IMR-90 (cell line): ENCODE measurements around the gene FAM149B1. TPM values are rescaled to one million over a fixed set of nuclear protein-coding genes. Genes with fewer than 3 reads are reported as not detected.

Experiments
- ATAC-seq: fragments of 200-7000 bp; cut with Tn5 transposase; 2 replicates; pipeline ENCODE4 v1.9.1; 2020; ENCODE audit warnings: low read depth, mild to moderate bottlenecking, moderate library complexity
- BruUV-seq: library from RNA; stranded (reverse); fragments of 400-500 nt; replicated peaks from 2 replicates; lab custom pipeline; 2021; lab: Mats Ljungman, UMichigan
- CTCF ChIA-PET: fragments of 300-600 bp; formaldehyde crosslinking; extraction: SDS; loops from one replicate; lab custom pipeline; 2021; ENCODE audit warnings: antibody characterized with exemption; lab: Yijun Ruan, JAX
- POLR2A ChIA-PET: fragments of 300-600 bp; sonication (Branson Sonifier 250); formaldehyde crosslinking; loops from one replicate; lab custom pipeline; 2022; ENCODE audit warnings: antibody characterized with exemption; ENCODE audit not compliant: unreplicated experiment; lab: Charles Lee
- DNase-seq: peaks from one replicate; pipeline ENCODE4 v3.0.0; 2013
- H2AFZ ChIP-seq: replicated peaks from 2 replicates; pipeline ENCODE3; 2013; ENCODE audit warnings: low read length, mild to moderate bottlenecking; ENCODE audit not compliant: poor library complexity
- H2AK5ac ChIP-seq: 2 replicates; pipeline ENCODE4 v1.6.1; 2013; ENCODE audit warnings: low read depth, low read length, inconsistent platforms
- H2AK9ac ChIP-seq: replicated peaks from 2 replicates; pipeline ENCODE3; 2013; ENCODE audit warnings: mild to moderate bottlenecking, low read depth, low read length, moderate library complexity; ENCODE audit not compliant: poor library complexity
- H2BK120ac ChIP-seq: 2 replicates; pipeline ENCODE4 v1.6.1; 2013; ENCODE audit warnings: low read depth, low read length, inconsistent platforms
- H2BK15ac ChIP-seq: 3 replicates; pipeline ENCODE4 v1.6.1; 2013; ENCODE audit warnings: low read depth, low read length, inconsistent platforms
- H2BK20ac ChIP-seq: 2 replicates; pipeline ENCODE4 v1.6.1; 2013; ENCODE audit warnings: low read depth, mild to moderate bottlenecking, inconsistent platforms, low read length, moderate library complexity
- H2BK5ac ChIP-seq: 2 replicates; pipeline ENCODE4 v1.6.1; 2013; ENCODE audit warnings: mild to moderate bottlenecking, low read depth, low read length, inconsistent platforms; ENCODE audit not compliant: poor library complexity, severe bottlenecking
- H3K14ac ChIP-seq: replicated peaks from 2 replicates; pipeline ENCODE4 v1.6.1; 2013; ENCODE audit warnings: low read depth, low read length, inconsistent platforms
- H3K18ac ChIP-seq: 2 replicates; pipeline ENCODE4 v1.6.1; 2013; ENCODE audit warnings: low read depth, low read length, control low read depth
- H3K23ac ChIP-seq: 2 replicates; pipeline ENCODE4 v1.6.1; 2013; ENCODE audit warnings: low read depth, low read length, inconsistent platforms
- H3K27ac ChIP-seq: 2 replicates; pipeline ENCODE4 v1.5.1; 2013; ENCODE audit warnings: mild to moderate bottlenecking, control low read depth, low read length; ENCODE audit not compliant: insufficient read depth
- H3K27me3 ChIP-seq: 2 replicates; pipeline ENCODE4 v1.6.1; 2013; ENCODE audit warnings: low read length; ENCODE audit not compliant: control insufficient read depth, insufficient read depth
- H3K36me3 ChIP-seq: 2 replicates; pipeline ENCODE4 v1.6.1; 2013; ENCODE audit warnings: low read length, mixed read lengths; ENCODE audit not compliant: control insufficient read depth, insufficient read depth
- H3K4ac ChIP-seq: 2 replicates; pipeline ENCODE4 v1.6.1; 2013; ENCODE audit warnings: low read depth, low read length, inconsistent platforms
- H3K4me1 ChIP-seq: 2 replicates; pipeline ENCODE4 v1.6.1; 2013; ENCODE audit warnings: low read length, mixed read lengths; ENCODE audit not compliant: control insufficient read depth, insufficient read depth
- H3K4me2 ChIP-seq: 2 replicates; pipeline ENCODE4 v1.6.1; 2013; ENCODE audit warnings: low read depth, mild to moderate bottlenecking, control low read depth, low read length, moderate library complexity
- H3K4me3 ChIP-seq: 2 replicates; pipeline ENCODE4 v1.5.1; 2013; ENCODE audit warnings: low read depth, mild to moderate bottlenecking, control low read depth, low read length, moderate library complexity; ENCODE audit not compliant: insufficient read depth
- H3K56ac ChIP-seq: 2 replicates; pipeline ENCODE4 v1.6.1; 2013; ENCODE audit warnings: low read length, inconsistent platforms; ENCODE audit not compliant: insufficient read depth; ENCODE audit errors: extremely low read depth
- H3K79me1 ChIP-seq, 2 experiments: 2 replicates each; pipeline ENCODE4 v1.6.1; 2013; ENCODE audit warnings: low read length in 2 of 2, inconsistent platforms in 1 of 2, low read depth in 1 of 2
- H3K9ac ChIP-seq: 2 replicates; pipeline ENCODE4 v1.6.1; 2013; ENCODE audit warnings: low read depth, low read length, control low read depth
- H3K9me1 ChIP-seq: 2 replicates; pipeline ENCODE4 v1.6.1; 2013; ENCODE audit warnings: low read length, inconsistent platforms; ENCODE audit not compliant: insufficient read depth
- H3K9me3 ChIP-seq: 2 replicates; pipeline ENCODE4 v1.6.1; 2013; ENCODE audit warnings: low read length; ENCODE audit not compliant: control insufficient read depth, insufficient read depth
- H4K20me1 ChIP-seq: 2 replicates; pipeline ENCODE4 v1.6.1; 2013; ENCODE audit warnings: low read length, inconsistent platforms; ENCODE audit not compliant: insufficient read depth
- H4K5ac ChIP-seq: 2 replicates; pipeline ENCODE4 v1.6.1; 2013; ENCODE audit warnings: mild to moderate bottlenecking, low read depth, low read length, control low read depth
- H4K8ac ChIP-seq, 2 experiments: 2 replicates each; pipeline ENCODE4 v1.6.1; 2013; ENCODE audit warnings: low read depth in 2 of 2, low read length in 2 of 2, control low read depth in 1 of 2, inconsistent platforms in 1 of 2
- H4K91ac ChIP-seq: 2 replicates; pipeline ENCODE4 v1.6.1; 2013; ENCODE audit warnings: low read depth, low read length, inconsistent platforms; ENCODE audit not compliant: insufficient read depth
- BHLHE40 ChIP-seq: fragments of 150-350 bp; IDR thresholded peaks from 2 replicates; pipeline ENCODE4 v1.6.1; 2016; ENCODE audit warnings: mild to moderate bottlenecking, low read depth, low read length
- CEBPB ChIP-seq: IDR thresholded peaks from 2 replicates; pipeline ENCODE4 v1.6.1; 2012; ENCODE audit warnings: low read depth, low read length, improper control_type of control experiment
- CHD1 ChIP-seq: IDR thresholded peaks from 2 replicates; pipeline ENCODE4 v1.6.1; 2012; ENCODE audit warnings: low read depth, low read length, improper control_type of control experiment
- FOS ChIP-seq: fragments of 150-350 bp; IDR thresholded peaks from 2 replicates; pipeline ENCODE4 v1.6.1; 2016; ENCODE audit warnings: low read depth, low read length
- MAFK ChIP-seq: IDR thresholded peaks from 2 replicates; pipeline ENCODE4 v1.6.1; 2012; ENCODE audit warnings: low read depth, low read length, improper control_type of control experiment
- MAZ ChIP-seq: IDR thresholded peaks from 2 replicates; pipeline ENCODE4 v1.6.1; 2012; ENCODE audit warnings: low read depth, mild to moderate bottlenecking, low read length, improper control_type of control experiment, moderate library complexity, borderline replicate concordance
- MXI1 ChIP-seq: IDR thresholded peaks from 2 replicates; pipeline ENCODE4 v1.6.1; 2012; ENCODE audit warnings: low read depth, mild to moderate bottlenecking, low read length, moderate library complexity, borderline replicate concordance
- NFE2L2 ChIP-seq: fragments of 150-350 bp; IDR thresholded peaks from 2 replicates; pipeline ENCODE4 v1.6.1; 2016; ENCODE audit warnings: low read depth, mild to moderate bottlenecking, low read length
- POLR2A ChIP-seq: IDR thresholded peaks from 2 replicates; pipeline ENCODE4 v1.6.1; 2012; ENCODE audit warnings: mild to moderate bottlenecking, low read depth, low read length
- RAD21 ChIP-seq: IDR thresholded peaks from 2 replicates; pipeline ENCODE4 v1.6.1; 2012; ENCODE audit warnings: low read length, improper control_type of control experiment
- RCOR1 ChIP-seq: IDR thresholded peaks from 2 replicates; pipeline ENCODE4 v1.6.1; 2012; ENCODE audit warnings: mild to moderate bottlenecking, low read length, improper control_type of control experiment; ENCODE audit not compliant: insufficient replicate concordance
- RFX5 ChIP-seq: IDR thresholded peaks from 2 replicates; pipeline ENCODE4 v1.8.0; 2012; ENCODE audit warnings: low read depth, mild to moderate bottlenecking, low read length, moderate library complexity
- SMC3 ChIP-seq: fragments of 150-350 bp; IDR thresholded peaks from 2 replicates; pipeline ENCODE4 v1.6.1; 2016; ENCODE audit warnings: low read depth, mild to moderate bottlenecking, antibody characterized with exemption, low read length, moderate library complexity
- WGBS, 2 experiments: methylation state at CpG; one replicate each; pipeline versions ENCODE4 v1.1.5 to v1.1.7; 2013; ENCODE audit warnings: missing lambda C conversion rate in 2 of 2; ENCODE audit not compliant: insufficient read length in 1 of 2; ENCODE audit errors: extremely low coverage in 2 of 2; 5-methylcytosine and 5-hydroxymethylcytosine counted together
- dilution Hi-C: fragments of 300-500 bp; cut with HindIII; formaldehyde crosslinking; loops from one replicate; pipeline ENCODE4 v1.14.3; 2018; ENCODE audit warnings: low sequenced_read_pairs; ENCODE audit not compliant: unreplicated experiment
- in situ Hi-C: fragments of 300-500 bp; cut with MboI; formaldehyde crosslinking; loops from 3 replicates; pipeline ENCODE4 v1.14.3; 2019; ENCODE audit warnings: low sequenced_read_pairs, inconsistent platforms, mixed read lengths
- intact Hi-C: fragments of 100-400 bp; cut with micrococcal nuclease; formaldehyde crosslinking; loops from 2 replicates; pipeline ENCODE4 v1.10.0; 2022
- polyA plus RNA-seq, 3 experiments: library from polyadenylated mRNA; depleted of rRNA; stranded (reverse); fragments of >200 nt; gene quantifications; 2 replicates each; pipeline ENCODE4 v1.2.3, GENCODE V29; 2012; ENCODE audit warnings: low replicate concordance in 1 of 3
- total RNA-seq: library from RNA; depleted of rRNA; stranded (reverse); fragments of >200 nt; gene quantifications from 2 replicates; pipeline ENCODE4 v1.2.3, GENCODE V29; 2012
- TF ChIP-seq, protein P1 (sequence below): fragments of 150-350 bp; IDR thresholded peaks from 2 replicates; pipeline ENCODE4 v1.6.1; 2017; ENCODE audit warnings: mild to moderate bottlenecking, antibody characterized with exemption, low read length, low read depth
- TF ChIP-seq, protein P2 (sequence below): conservative IDR thresholded peaks from 2 replicates; pipeline ENCODE4 v1.5.1; 2012; ENCODE audit warnings: mild to moderate bottlenecking, low read depth, low read length, improper control_type of control experiment
- TF ChIP-seq, protein P3 (sequence below): fragments of 150-350 bp; IDR thresholded peaks from 2 replicates; pipeline ENCODE4 v1.6.1; 2016; ENCODE audit warnings: low read depth, mild to moderate bottlenecking, low read length, moderate library complexity, borderline replicate concordance

The FAM149B1 gene
- total and polyA plus RNA-seq, 2 of the 4 experiments (the other 2 are of a cell fraction): 21.7 to 28.3 TPM

DNA sequence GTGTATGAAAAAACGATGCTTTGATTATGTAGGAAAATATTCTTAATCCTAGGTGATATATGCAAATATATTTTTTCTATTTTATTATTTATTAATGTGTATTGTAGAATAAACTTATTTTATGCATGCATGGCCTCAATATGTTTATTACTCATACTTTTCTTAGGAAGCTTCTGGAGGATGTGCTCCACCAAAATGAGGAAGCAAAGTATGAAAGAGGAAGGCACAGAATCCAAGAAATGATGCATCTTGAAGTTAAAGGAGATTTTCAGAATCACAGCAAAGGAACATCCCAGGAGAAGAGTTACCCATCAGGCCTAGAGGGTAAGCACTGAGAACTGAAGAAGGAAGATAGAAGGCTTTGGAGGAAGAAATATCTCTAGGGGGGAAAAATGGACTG is 119.5 kb downstream of the FAM149B1 start:
- Histone ChIP-seq H3K23ac (no peak overlapping the region), H3K9me3 (no peaks in the 10 kb centered on the region), H3K4me1 (no peaks in the 10 kb centered on the region), H4K20me1 (no peaks in the 10 kb centered on the region), H3K56ac (no peak overlapping the region), H2BK120ac (no peak overlapping the region), H2BK15ac (no peak overlapping the region), H3K4ac (no peak overlapping the region), H3K14ac (no peak overlapping the region), H3K4me2 (no peak overlapping the region), H3K36me3 (no peaks in the 10 kb centered on the region), H2AK9ac (no peak overlapping the region), H2AK5ac (no peak overlapping the region), H4K5ac (no peak overlapping the region), H2AFZ (no peak overlapping the region), H2BK5ac (no peak overlapping the region), H4K91ac (no peak overlapping the region), H4K8ac (no peak overlapping the region), H2BK20ac (no peak overlapping the region), H3K79me1 (no peaks in the 10 kb centered on the region), H3K4me3 (no peak overlapping the region), H3K9ac (no peak overlapping the region), H3K27me3 (peaks cover 5% of the 10 kb centered on the region; the same call in 1 of the 2 replicates), H3K9me1 (no peaks in the 10 kb centered on the region), H3K18ac (no peak overlapping the region), H3K27ac (no peak overlapping the region)
- no CpG with 5 or more reads among the region's 1 CpG for WGBS, 2 experiments
- in situ Hi-C loops (no loop called here), dilution Hi-C loops (no loop called here), intact Hi-C loops (no loop called here)
- ATAC-seq: no peak
- DNase-seq: no peak
- TF ChIP-seq CHD1 (no peak), POLR2A (no peak), MAZ (no peak), FOS (no peak), NFE2L2 (no peak), MXI1 (no peak), RCOR1 (no peak), BHLHE40 (no peak), MAFK (no peak), SMC3 (no peak), RFX5 (no peak), RAD21 (no peak), CEBPB (no peak)
- TF ChIP-seq, protein P1, sequence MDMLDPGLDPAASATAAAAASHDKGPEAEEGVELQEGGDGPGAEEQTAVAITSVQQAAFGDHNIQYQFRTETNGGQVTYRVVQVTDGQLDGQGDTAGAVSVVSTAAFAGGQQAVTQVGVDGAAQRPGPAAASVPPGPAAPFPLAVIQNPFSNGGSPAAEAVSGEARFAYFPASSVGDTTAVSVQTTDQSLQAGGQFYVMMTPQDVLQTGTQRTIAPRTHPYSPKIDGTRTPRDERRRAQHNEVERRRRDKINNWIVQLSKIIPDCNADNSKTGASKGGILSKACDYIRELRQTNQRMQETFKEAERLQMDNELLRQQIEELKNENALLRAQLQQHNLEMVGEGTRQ: no peak
- TF ChIP-seq, protein P2, sequence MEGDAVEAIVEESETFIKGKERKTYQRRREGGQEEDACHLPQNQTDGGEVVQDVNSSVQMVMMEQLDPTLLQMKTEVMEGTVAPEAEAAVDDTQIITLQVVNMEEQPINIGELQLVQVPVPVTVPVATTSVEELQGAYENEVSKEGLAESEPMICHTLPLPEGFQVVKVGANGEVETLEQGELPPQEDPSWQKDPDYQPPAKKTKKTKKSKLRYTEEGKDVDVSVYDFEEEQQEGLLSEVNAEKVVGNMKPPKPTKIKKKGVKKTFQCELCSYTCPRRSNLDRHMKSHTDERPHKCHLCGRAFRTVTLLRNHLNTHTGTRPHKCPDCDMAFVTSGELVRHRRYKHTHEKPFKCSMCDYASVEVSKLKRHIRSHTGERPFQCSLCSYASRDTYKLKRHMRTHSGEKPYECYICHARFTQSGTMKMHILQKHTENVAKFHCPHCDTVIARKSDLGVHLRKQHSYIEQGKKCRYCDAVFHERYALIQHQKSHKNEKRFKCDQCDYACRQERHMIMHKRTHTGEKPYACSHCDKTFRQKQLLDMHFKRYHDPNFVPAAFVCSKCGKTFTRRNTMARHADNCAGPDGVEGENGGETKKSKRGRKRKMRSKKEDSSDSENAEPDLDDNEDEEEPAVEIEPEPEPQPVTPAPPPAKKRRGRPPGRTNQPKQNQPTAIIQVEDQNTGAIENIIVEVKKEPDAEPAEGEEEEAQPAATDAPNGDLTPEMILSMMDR: no peak
- TF ChIP-seq, protein P3, sequence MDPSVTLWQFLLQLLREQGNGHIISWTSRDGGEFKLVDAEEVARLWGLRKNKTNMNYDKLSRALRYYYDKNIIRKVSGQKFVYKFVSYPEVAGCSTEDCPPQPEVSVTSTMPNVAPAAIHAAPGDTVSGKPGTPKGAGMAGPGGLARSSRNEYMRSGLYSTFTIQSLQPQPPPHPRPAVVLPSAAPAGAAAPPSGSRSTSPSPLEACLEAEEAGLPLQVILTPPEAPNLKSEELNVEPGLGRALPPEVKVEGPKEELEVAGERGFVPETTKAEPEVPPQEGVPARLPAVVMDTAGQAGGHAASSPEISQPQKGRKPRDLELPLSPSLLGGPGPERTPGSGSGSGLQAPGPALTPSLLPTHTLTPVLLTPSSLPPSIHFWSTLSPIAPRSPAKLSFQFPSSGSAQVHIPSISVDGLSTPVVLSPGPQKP: no peak
- ChIA-PET POLR2A (no interaction called here), CTCF (no interaction called here)
- no TSS peak for BruUV-seq
